COLO668 (cell line): ENCODE results near the gene IGF1R.

ENCODE experiments used
- DNase-seq: peaks from one replicate; lab custom pipeline; 2025; ENCODE audit not compliant: unreplicated experiment; lab: John Stamatoyannopoulos, UW

IGF1R gene

DNA sequence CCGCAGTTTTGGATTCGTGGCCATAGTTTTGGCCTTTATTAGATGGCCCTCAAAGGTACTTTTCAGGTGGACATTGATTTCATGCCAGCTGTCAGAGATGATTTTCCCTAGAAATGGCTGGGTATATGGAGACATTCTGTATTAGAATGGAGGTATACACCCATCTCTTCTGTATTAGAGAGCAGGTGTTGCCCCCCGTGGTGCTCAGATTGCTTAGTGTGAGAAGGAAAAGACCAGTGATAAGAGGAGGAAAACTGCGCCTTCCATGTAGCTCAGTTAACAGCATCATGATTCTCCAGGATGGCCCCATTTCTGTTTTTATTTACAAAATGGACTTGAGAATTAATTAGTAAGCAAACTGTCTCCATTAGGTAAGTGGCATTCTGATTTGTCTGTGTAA, 145.9 kb downstream of the IGF1R start:
- DNase-seq, result peak; percentile 9

DNA sequence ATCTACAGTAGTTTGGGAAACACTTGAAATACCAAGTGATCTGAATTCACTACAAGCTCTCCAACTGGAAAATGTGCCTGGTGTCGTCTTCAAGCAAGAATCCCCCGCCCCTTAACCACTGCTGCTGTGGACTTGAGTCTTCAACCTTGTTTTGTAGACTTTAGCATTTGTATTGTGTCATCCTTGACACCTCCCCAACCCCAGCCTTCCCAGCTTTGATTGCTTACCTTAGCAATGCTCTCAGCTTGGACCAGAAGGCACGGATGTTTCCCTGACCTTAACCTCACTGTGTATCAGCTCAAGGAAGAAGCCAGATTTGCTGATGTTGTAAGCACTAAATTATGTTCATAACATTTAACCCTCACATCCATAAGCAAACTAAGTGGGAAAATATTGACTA, 146.4 kb downstream of the IGF1R start:
- no peak for DNase-seq

DNA sequence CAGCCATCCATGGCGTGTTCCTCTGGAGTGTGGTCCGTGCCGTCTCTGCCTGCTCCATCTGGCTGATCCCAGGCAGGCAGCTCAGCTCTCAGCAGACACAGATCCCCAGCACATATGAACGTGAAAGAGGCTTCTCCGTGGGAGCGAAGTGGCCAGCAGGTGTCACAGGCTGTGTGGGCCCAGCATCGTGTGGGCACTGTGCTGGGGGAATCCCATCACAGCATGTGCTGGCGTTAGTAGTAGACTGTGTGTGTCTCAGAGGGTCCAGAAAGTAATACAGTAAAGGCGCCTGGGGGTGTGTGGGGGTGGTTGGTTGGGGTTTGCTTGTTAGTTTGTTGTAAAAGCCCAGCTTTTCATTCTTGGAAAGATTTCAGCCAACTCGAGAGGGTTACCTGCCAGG, 147.6 kb downstream of the IGF1R start:
- no peak for DNase-seq

DNA sequence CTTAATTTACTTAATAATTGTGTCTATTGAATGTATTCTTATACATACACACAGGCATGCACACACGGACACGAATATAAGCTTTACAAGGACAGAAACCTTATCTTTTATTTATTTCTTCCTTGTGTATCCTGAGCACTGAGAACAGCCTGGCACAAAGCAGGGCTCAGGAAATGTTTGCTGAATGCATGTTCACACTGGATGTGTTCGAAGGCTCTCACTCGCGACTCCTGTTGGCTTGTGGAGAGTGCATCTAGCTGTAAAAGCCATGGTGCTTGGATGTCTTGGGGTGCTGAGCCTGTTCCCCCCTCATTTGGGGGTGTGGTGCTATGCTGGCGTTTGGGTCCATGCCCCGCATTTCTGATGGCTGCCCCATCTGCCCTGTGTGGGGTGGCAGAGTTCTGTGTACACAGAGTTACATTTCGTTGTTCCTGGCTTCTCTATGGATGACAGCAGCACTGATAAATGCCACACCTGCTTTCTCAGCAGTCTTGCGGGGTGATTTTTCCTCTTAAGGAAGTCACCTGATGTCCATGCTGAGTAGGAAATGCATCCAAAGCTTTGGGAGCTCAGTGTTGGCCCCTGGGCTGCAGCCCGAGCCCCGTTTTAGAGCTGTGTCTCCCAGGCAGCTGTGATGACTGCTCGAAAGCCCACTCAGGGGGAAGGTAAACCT, 148.5 kb downstream of the IGF1R start:
- peak; percentile 52 for DNase-seq

DNA sequence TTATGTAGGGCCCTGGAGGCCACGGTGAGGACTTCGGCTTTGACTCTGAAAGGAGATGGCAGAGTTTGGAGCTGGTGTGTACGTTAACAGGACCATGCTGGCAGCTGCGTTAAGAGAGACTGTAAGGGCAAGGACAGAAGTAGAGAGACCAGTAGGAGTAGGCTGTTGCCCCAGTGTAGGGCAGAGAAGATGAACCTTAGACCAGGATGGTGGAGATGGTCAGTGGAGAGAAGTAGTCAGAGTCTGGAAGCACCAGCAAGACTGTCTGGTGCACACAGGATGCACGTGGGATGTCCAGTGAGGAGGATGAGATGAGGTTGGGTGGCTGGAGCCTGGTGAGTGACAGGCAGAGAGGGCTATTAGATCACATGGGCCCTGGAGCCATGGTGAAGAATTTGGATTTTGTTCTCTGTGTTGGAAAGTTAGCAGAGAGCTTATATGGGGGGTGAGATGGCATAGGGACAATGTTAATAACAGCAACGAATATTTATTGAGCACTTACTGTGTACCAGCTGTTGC, 150.1 kb downstream of the IGF1R start:
- DNase-seq, result no peak

DNA sequence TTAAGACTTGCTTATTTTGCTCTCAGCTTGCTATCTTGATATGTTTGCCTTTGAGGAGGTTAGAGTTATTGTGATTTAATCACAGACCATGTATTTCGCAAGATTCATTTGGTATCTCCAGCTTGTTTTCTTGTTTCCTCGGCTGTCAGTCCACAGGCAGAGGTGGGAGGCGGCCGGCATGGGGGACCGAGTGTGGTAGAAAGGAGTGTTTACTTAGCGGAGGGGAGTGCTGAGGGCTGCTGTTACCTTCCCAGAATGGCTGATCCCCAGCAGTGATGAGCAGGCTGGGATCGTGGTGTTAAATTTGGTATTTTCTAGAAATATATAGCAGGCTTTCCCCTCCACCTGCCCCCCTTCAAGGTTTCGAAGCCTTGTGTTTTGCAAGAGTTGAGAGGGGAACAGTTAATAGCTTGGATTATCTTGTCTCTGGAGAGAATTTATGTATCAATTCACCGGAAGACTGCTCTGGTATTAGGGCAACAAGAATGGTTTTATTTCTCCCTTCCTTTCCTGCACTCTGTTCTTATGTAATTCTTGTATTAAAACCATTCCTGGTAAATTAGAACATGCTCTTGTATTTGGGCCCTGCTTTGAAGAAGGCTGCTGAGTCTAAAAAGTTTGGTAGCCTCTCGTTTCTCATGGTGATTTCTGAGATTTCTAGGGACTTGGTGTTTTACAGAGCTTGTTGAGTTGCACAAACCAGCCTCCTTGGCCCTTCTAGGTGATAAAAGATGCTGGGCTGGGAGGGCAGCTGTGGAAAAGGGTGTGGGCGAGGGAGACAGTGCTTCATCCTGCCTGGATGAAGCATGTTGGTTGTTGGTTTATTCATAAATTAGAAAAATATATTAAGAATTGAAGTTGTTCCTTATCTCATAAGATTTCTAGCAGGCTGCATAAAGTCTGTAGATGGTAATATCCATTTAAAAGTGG, 151.4 kb downstream of the IGF1R start:
- peak; percentile 51 for DNase-seq

DNA sequence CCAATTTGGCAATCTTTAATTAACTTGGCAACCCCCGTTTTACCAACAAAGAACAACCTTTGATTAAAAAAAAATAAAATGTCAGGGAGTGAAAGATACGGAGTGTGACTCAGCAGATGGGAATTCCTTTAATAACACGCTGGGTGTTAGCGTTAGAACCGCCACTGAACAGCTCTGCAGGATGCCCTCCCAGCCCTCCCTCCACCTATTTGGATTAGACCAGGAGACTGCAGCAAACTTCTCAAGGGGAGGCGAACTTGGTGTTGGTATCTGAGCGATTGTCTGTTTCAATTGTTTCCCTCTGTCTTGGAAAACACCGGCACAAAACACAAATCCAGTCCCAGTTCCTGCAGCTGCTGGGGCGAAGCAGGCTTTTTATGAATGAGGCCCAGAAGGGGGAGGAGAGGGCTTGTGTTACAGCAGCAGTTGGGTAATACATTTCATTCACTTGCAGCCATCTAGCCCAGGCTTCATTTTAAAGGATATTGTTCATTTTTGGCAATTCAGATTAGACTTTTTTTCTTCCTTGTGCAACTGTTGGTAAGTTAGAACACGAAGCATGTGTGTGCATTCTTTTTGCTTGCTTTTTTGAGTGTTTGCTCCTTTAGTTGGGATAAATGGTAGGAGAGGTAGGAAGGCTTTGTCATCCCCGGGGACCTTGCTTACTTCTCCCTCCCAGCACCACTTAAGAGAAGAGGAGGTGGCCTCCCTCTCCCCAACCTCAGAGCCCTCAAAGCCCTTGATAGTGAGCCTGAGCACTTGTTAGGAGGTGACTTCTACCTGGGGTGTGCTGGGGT, 152.3 kb downstream of the IGF1R start:
- peak; percentile 72 for DNase-seq

DNA sequence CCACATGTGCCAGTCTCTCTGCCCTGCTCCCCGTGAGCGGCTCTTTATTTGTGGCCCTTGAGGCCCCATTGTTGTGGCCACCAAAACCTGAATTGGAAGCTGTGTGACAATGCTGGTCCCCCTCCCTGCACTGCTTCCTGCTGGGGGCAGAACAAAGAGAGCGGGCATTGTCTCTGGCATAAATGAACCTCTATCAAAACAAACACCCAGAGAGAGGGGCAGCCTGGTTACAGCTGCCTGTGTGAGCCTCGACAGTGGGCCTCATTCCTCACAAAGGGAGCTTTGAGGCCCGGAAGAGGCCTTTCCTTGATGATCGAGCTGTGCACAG, 152.9 kb downstream of the IGF1R start:
- peak; percentile 80 for DNase-seq

DNA sequence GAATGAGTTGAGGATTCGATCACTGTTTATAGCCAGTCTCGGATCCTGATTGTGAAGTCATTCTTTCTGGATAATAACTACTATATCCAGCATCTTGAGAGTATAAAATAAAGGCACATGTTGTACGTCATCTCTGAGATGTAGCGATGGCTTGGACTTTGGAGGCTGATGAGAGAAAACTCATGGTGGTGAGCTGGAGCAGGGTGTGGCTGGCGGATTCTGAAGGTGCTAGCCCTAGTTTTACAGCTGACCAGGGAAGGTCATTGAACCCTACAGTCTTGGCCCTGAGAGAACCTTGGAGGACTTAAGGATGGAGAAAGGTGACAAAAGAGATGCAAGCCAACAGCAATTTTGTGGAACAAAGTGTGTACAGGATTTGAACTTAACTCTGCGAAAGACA, 153.8 kb downstream of the IGF1R start:
- no peak for DNase-seq

DNA sequence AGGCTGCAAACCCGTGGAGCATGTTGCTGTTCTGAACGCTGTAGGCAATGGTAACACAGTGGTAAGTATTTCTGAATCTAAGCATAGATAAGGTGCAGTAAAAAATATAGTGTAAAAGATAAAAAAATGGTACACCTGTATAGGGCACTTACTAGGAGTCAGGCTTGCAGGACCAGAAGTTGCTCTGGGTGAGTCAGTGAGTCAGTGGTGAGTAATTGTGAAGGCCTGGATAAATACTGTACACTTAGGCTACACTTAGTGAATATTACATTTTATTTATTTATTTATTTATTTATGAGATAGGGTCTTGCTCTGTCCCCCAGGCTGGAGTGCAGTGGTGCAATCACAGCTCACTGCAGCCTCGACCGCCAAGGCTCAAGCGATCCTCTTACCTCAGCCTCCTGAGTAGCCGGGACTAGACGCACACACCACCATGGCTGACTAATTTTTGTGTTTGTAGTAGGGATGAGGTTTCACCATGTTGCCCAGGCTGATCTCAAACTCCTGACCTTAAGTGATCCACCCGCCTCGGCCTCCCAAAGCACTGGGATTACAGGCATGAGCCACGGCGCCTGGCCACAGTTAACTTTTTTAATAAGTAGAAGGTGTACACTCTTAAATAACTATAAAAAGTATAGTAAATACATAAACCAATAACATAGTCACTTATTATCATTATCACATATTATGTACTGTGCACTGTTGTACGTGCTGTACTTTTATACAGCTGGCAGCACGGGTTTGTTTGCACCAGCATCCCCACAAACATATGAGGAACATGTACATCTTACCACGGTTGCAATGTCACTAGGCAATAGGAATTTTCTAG, 155.1 kb downstream of the IGF1R start:
- DNase-seq, result no peak

DNA sequence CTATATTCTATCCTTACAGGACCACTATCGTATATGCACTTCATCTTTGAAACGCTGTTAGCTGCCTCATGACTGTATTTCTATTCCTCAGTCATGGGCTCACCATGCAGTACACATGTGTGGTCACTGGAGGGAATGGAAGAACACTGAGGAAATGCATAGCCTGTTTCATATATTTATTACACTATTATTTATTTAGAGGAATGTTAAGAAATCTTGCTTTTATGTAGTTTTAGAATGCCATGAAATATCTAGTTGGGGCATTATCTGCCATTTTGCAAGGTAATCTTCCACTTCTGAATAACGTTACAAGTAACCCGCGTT, 155.7 kb downstream of the IGF1R start:
- DNase-seq, result no peak

DNA sequence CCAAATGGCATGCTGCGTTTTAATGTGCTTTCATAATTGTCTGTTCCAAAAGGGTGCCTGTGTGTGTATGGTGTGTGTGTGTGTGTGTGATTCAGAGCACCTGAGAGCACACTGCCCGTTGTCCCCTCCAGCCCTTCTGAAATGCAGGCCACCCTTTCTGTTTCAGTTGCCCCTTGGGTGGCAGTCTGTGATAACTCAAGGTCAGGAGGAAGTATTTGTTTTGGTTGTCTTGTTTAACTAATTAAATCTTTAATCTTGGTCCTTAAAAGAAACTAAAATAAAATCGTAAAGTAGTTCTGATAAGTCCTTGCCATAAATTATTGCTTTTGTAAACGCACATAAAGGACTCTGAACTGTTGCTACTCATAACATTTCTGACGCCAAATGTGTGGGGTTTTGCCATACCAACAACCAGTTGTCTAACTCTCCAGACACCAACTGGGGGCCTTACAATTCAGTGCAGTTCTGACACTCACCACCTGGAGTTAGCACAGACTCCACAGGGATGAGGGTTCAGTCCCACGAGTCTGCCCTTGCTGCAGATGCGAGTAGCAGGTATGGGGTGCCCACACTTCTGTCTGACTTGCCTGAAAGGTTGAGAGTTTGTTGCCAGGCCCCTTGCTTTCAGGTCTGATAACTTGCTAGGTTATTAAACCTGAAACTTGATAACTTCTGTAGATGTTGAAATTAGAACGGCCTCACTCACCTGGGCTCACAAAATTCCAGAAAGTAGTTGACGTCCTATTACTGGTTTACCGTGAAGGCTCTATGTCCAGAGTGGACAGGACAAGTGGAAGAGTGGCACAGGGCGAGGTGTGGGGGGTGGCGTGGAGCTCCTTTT, 157.3 kb downstream of the IGF1R start:
- no peak for DNase-seq

DNA sequence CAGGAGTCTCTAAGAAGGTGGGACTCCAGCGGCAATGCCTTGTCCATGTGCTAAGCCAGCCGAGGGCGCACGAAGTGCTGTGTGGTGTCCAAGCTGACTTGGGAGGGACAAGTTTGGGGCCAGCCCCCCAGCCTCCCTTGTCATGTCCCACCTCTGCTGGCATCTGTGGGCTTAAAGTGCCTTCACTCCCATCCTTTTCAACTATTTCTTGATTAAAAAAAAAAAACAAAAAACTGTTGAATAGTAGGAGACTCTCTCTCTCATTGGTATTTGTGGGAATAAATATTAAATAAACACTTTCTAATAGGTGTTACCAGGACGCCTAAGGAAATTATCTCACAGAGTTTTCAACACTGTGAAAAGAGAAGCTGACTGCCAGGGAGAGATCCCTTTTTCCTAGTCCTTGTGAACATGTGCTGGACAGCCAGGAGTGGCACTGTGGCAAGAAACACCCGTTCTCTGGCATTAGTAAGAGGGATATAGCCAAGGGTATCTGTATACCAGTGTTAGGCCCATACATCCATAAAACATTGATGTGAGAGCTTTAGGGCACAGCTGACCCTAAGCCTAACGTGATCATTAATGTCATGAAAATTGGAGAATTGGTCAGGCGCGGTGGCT, 158.0 kb downstream of the IGF1R start:
- no peak for DNase-seq

DNA sequence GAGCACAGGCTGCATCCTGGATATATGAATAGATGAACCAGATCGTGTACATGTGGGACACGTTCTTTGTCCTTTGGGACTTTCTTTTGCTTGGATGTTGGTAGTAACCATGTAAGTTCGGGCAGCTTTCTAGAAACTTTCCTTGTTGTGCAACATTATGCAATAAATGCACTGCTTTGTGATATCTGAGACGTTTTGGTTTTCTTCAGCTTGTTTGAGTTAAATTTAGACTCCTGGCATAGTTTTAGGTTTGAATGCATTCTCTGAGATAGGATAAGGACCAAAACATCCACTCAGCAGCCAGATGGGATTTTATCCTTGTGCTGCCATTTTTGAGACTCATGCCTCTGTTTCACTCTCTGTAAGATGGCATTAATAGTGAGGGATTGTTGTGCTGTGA, 158.9 kb downstream of the IGF1R start:
- DNase-seq, result no peak

DNA sequence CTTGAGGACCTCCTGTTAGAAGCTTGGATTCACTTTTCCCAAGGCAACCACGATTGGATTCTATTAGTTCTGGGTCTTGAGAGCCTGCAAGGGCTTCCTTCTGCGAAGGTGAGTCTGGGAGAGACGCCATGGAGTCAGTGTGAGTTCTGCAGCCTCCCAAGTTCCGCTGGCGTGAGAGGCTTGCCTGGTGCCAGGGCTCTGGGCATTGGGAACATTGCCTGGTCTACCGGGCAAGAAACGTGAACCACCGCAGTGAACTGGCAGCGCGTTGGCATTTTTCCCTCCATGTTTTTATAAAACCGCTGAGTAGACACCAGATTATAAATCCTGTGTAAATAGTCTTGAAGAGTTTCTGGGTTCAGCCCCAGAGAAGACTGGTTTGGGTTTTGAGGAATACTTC, 160.9 kb downstream of the IGF1R start:
- DNase-seq, result no peak

DNA sequence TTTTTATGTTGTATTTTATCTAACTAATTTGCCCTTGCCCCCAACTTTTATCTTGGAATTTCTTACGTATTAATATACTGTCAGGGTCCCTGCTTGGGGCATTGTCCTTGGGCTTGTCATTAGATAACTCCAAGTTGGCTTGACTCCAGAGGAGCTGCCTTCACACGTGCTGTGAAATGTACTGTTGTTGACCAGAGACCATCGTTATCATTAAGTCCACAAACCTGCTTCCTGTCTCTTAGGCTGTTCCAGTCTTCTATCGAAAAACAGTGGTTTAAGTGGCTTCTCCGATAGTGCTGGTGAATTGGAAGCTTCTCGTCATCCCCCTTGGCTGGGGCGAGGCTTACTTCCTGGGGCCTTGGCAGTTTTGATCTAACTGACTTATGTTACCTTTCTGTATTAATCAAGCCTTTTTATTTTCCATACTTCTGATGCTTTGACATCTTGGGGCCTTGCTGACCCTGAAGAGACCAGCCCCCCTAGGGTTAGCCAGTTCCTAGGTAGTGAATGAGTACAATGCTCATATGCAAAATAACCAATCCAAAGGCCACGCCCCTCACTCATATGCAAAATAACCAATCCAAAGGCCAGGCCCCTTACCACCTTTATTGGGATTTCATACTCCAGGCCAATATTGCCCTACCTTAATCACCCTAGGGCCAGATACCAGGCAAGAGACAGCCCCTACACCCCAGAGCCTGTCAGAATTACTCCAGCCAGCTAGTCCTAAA, 164.5 kb downstream of the IGF1R start:
- no peak for DNase-seq

DNA sequence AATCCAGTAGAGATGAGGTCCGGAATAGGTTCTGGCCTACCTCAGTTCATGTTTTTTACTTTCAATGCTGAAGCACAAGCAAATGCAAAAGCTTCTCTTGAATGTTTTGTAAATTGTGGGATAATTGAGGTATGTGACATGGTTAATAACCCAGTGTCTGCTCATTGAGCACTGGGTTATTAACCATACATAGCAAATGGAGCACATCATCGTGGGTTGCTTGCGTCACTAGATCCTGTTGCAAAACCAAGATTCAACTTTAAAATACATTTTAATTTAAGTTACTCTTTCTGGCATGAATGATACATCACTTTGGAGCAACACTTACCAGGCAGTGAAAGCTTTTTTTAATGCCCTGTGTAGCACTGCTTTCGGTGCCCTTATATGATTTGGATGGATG, 165.6 kb downstream of the IGF1R start:
- DNase-seq, result no peak

DNA sequence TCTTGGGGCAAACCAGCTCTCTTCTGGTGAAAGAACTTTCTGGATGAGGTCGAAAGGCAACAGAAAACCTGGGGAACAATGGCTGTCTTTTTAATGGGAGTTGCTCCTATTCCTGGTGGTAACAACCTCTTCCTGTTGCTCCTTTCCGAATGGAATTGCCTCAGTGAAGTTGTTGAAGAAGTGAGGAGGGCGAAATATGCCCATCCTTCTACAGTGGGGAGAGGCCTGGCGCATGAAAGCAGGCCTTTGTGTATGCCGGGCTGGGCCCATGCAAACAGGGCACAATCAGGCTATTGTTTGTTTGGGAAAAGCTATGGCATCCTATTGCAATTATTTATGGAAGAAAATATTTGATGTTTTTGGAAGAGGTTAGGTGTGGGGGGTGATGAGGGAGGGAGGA, 166.9 kb downstream of the IGF1R start:
- DNase-seq, result no peak

DNA sequence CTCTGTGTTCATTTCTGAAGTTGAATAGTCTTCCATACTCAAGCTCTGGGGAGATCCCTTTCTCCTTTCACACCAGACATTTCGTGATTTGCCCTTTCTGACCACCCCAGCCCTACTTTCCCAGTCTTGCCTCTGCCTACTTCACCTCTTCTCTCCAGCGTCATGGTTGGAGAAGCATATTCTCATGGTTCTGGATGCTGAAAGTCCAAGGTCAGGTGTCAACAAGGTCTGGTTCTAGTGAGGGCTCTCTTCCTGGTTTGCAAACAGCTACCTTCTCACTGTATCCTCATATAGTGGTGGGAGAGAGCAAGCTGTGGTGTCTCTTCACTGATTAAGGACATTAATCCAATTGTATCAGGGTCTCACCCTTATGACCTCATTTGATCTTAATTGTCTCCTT, 169.4 kb downstream of the IGF1R start:
- DNase-seq, result no peak
